Parathyroid adenoma (tissue), 2 donors: Measurements from ENCODE around the gene ZDHHC24.

ENCODE experiments used
- H2AFZ ChIP-seq: fragments of 300-600 bp; sonication (generic); one replicate; pipeline ENCODE4 v1.7.0; 2017; ENCODE audit warnings: antibody characterized with exemption, mild to moderate bottlenecking
- H3K27ac ChIP-seq: fragments of 300-600 bp; sonication (generic); one replicate; pipeline ENCODE4 v1.7.0; 2017
- H3K27me3 ChIP-seq: fragments of 300-600 bp; sonication (generic); one replicate; pipeline ENCODE4 v1.7.0; 2017; ENCODE audit warnings: low read length; ENCODE audit not compliant: control insufficient read depth, insufficient read depth
- H3K36me3 ChIP-seq: fragments of 300-600 bp; sonication (generic); one replicate; pipeline ENCODE4 v1.7.0; 2017; ENCODE audit warnings: low read length; ENCODE audit not compliant: control insufficient read depth, insufficient read depth
- H3K4me1 ChIP-seq: fragments of 300-600 bp; sonication (generic); one replicate; pipeline ENCODE4 v1.7.0; 2017; ENCODE audit warnings: control low read depth
- H3K4me2 ChIP-seq: fragments of 300-600 bp; sonication (generic); one replicate; pipeline ENCODE4 v1.7.0; 2017; ENCODE audit warnings: low read length
- H3K4me3 ChIP-seq: fragments of 300-600 bp; sonication (generic); one replicate; pipeline ENCODE4 v1.7.0; 2017; ENCODE audit warnings: low read depth, low read length
- H3K79me2 ChIP-seq: fragments of 300-600 bp; sonication (generic); one replicate; pipeline ENCODE4 v1.7.0; 2017; ENCODE audit warnings: control low read depth
- H3K9ac ChIP-seq: fragments of 300-600 bp; sonication (generic); one replicate; pipeline ENCODE4 v1.7.0; 2017; ENCODE audit warnings: mild to moderate bottlenecking
- H3K9me3 ChIP-seq: fragments of 300-600 bp; sonication (generic); one replicate; pipeline ENCODE4 v1.7.0; 2017; ENCODE audit warnings: low read length; ENCODE audit not compliant: control insufficient read depth
- TF ChIP-seq, protein P1 (sequence below): fragments of 300-600 bp; sonication (generic); IDR thresholded peaks from one replicate; pipeline ENCODE4 v1.7.0; 2017; ENCODE audit warnings: antibody characterized with exemption, mild to moderate bottlenecking
- donor health status: primary hyperparathyroidism.

Gene ZDHHC24

DNA sequence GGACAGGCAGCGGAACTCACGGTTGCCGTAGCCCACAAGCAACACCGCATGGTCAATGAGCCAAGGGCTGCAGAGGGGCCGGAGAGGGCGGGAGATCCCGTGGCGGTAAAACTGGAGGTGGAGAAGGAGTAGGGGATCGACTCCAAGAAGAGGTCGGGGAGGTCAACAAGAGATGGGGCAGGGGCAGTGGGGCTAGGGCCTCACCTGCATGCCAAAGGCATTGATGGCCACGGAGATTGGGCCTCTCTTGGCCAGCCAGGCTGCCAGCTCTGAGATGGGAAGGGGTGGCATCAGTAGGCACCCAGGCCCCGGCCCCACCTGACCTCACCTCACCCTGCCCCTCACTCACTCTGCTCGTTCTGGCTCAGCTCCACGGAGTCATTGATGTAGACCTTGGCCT is 18.7 kb upstream of the ZDHHC24 start:
- H3K9ac ChIP-seq, result no peak overlapping the region
- H3K9me3 ChIP-seq, result no peaks in the 10 kb centered on the region
- no peak overlapping the region for H3K4me2 ChIP-seq
- no peaks in the 10 kb centered on the region for H3K79me2 ChIP-seq
- H3K4me3 ChIP-seq, result no peak overlapping the region
- no peaks in the 10 kb centered on the region for H3K4me1 ChIP-seq
- no peaks in the 10 kb centered on the region for H3K27me3 ChIP-seq
- TF ChIP-seq, protein P1, sequence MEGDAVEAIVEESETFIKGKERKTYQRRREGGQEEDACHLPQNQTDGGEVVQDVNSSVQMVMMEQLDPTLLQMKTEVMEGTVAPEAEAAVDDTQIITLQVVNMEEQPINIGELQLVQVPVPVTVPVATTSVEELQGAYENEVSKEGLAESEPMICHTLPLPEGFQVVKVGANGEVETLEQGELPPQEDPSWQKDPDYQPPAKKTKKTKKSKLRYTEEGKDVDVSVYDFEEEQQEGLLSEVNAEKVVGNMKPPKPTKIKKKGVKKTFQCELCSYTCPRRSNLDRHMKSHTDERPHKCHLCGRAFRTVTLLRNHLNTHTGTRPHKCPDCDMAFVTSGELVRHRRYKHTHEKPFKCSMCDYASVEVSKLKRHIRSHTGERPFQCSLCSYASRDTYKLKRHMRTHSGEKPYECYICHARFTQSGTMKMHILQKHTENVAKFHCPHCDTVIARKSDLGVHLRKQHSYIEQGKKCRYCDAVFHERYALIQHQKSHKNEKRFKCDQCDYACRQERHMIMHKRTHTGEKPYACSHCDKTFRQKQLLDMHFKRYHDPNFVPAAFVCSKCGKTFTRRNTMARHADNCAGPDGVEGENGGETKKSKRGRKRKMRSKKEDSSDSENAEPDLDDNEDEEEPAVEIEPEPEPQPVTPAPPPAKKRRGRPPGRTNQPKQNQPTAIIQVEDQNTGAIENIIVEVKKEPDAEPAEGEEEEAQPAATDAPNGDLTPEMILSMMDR, result no peak
- no peaks in the 10 kb centered on the region for H3K36me3 ChIP-seq
- H2AFZ ChIP-seq, result no peak overlapping the region
- no peak overlapping the region for H3K27ac ChIP-seq

DNA sequence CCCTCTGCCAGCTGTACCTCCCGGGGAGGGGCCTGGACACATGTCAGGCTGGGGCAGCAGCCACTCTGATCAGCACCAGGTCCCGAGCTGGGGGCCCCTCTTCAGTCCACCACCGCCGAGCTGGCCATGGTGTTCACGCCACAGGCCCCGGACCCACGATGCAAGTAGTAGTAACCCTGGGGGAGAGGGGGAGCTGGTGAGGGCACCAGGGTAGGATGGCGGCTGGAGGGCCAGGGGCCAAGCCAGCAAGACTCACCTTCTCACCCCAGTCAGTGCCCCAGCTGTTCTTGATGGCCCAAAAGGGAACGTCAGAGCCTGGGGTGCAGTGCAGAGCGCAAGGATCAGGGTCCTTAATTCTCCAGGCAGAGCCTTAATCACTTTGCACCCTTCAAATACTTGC is 18.0 kb upstream of the ZDHHC24 start:
- peaks cover under 1% of the 10 kb centered on the region for H3K4me1 ChIP-seq
- no peaks in the 10 kb centered on the region for H3K27me3 ChIP-seq
- H3K4me2 ChIP-seq, result no peak overlapping the region
- H3K4me3 ChIP-seq, result no peak overlapping the region
- no peak overlapping the region for H3K9ac ChIP-seq
- no peak overlapping the region for H3K27ac ChIP-seq
- TF ChIP-seq, protein P1, result no peak
- H3K79me2 ChIP-seq, result no peaks in the 10 kb centered on the region
- H3K9me3 ChIP-seq, result no peaks in the 10 kb centered on the region
- H3K36me3 ChIP-seq, result no peaks in the 10 kb centered on the region
- no peak overlapping the region for H2AFZ ChIP-seq

DNA sequence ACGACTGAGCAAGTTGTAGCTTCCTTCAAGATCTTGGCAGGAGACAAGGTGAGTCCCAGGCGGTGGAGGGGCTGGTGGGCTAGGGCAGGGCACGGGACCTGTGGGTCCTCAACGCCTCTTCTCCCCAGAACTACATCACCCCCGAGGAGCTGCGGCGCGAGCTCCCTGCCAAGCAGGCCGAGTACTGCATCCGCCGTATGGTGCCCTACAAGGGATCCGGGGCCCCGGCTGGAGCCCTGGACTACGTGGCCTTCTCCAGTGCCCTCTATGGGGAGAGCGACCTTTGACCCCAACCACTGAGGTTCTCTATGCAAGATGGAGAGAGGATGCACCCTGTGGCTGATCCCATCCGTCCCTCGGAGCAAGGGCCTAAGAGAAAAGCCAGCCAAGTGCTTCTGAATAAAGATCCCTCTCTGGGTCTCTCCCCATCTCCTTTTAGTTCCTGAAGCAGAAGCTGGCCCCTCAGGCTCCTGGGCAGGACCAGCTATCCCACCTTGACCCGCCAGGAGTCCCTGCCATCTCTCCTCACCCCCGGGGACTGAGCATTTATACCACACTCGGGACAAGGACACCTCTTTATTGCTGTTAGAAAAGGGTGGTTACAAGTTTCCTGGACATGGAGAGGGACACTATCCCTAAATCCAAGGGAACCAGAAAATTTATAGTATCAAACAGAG is 17.2 kb upstream of the ZDHHC24 start:
- Histone ChIP-seq H2AFZ (no peak overlapping the region), H3K9ac (no peak overlapping the region), H3K4me3 (no peak overlapping the region), H3K4me2 (no peak overlapping the region), H3K79me2 (no peaks in the 10 kb centered on the region), H3K27ac (no peak overlapping the region), H3K36me3 (no peaks in the 10 kb centered on the region), H3K27me3 (no peaks in the 10 kb centered on the region), H3K9me3 (no peaks in the 10 kb centered on the region), H3K4me1 (peaks cover 4% of the 10 kb centered on the region)
- TF ChIP-seq, protein P1, result no peak

DNA sequence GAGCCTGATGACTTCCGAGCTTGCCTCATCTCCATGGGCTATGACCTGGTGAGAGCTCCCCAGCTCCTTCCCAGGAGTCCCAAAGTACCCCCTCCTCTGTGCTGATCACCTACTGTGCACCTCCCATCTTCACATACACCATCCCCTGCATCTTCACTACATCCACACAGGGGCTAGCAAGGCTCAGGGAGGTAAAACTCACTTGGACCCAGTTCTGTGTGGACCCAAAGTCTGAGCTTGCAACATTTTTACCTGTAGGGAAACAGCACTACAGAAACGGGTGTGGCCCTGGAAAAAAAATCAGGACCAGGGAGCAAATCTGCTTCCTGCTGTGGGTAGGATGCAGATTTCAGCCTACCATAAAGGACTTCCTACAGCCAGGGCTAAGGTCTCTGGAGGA is 16.4 kb upstream of the ZDHHC24 start:
- peaks cover 4% of the 10 kb centered on the region for H3K4me1 ChIP-seq
- no peak overlapping the region for H3K4me3 ChIP-seq
- no peak overlapping the region for H3K27ac ChIP-seq
- no peaks in the 10 kb centered on the region for H3K36me3 ChIP-seq
- TF ChIP-seq, protein P1, result no peak
- no peak overlapping the region for H3K4me2 ChIP-seq
- no peaks in the 10 kb centered on the region for H3K9me3 ChIP-seq
- no peaks in the 10 kb centered on the region for H3K79me2 ChIP-seq
- no peak overlapping the region for H2AFZ ChIP-seq
- no peak overlapping the region for H3K9ac ChIP-seq
- no peaks in the 10 kb centered on the region for H3K27me3 ChIP-seq

DNA sequence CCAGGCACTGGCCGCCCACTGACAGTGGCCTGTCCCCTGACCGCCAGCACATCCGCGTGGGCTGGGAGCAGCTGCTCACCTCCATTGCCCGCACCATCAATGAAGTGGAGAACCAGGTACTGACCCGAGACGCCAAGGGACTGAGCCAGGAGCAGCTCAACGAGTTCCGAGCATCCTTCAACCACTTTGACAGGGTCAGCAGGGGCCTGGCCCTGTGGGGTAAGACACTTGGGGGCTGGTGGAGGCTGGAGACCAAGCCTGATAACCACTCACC is 16.1 kb upstream of the ZDHHC24 start:
- H3K4me3 ChIP-seq, result no peak overlapping the region

More for the DNA sequence above, 16.1 kb upstream of the ZDHHC24 start:
- Histone ChIP-seq H3K4me1 (peaks cover 4% of the 10 kb centered on the region), H2AFZ (no peak overlapping the region), H3K9me3 (no peaks in the 10 kb centered on the region), H3K4me2 (no peak overlapping the region), H3K27ac (no peak overlapping the region), H3K27me3 (no peaks in the 10 kb centered on the region), H3K36me3 (no peaks in the 10 kb centered on the region), H3K9ac (no peak overlapping the region), H3K79me2 (no peaks in the 10 kb centered on the region)
- TF ChIP-seq, protein P1, result no peak
